K562 (cell line): ENCODE data around the gene SLC7A14. TPM values are rescaled to one million over a fixed set of nuclear protein-coding genes. Genes with fewer than 3 reads are reported as not detected.

Experiments used
- ATAC-seq: fragments of 200-7000 bp; cut with Tn5 transposase; 3 replicates; pipeline ENCODE4 v1.9.1; 2020; ENCODE audit warnings: moderate library complexity
- BruUV-seq: library from RNA; stranded (reverse); fragments of 400-500 nt; replicated peaks from 2 replicates; lab custom pipeline; 2021; lab: Mats Ljungman, UMichigan
- CTCF ChIA-PET: fragments of 300-600 bp; formaldehyde crosslinking; extraction: SDS; loops from one replicate; lab custom pipeline; 2021; ENCODE audit warnings: low intra/inter-chr PET ratio; lab: Yijun Ruan, JAX
- POLR2A ChIA-PET: fragments of 300-600, 350-650 bp; sonication (Branson Sonifier 250); formaldehyde crosslinking; extraction: SDS; loops from one replicate; lab custom pipeline; 2021; ENCODE audit warnings: antibody characterized with exemption, inconsistent platforms; lab: Yijun Ruan, JAX
- DNase-seq, 4 experiments: peaks; one replicate each; pipeline versions ENCODE4 v3.0.0 to v3.0.0-alpha.2; 2011 to 2018; ENCODE audit warnings: low spot score in 3 of 4, mixed read lengths in 3 of 4; ENCODE audit errors: extremely low read depth in 1 of 4
- FAIRE-seq: peaks from 2 replicates; lab custom pipeline; 2011; peaks lifted over from hg19 to GRCh38; lab: Jason Lieb, UNC
- H2AFZ ChIP-seq: 2 replicates; pipeline ENCODE4 v1.6.0; 2011; ENCODE audit warnings: low read depth, low read length, control low read depth, inconsistent platforms
- H3K27ac ChIP-seq: fragments of 200-600 bp; 3 replicates; pipeline ENCODE4 v1.8.0; 2011; ENCODE audit warnings: low read depth, mild to moderate bottlenecking, control low read depth, inconsistent platforms, low read length, moderate library complexity, mixed read lengths; ENCODE audit errors: extremely low read depth
- H3K27me3 ChIP-seq, 2 experiments: fragments of 300-600 bp in 1 of 2; 2 replicates in 1 of 2; 3 replicates in 1 of 2; pipeline versions ENCODE4 v1.6.0 to v1.8.0; 2011; ENCODE audit warnings: inconsistent platforms in 2 of 2, low read length in 2 of 2, mild to moderate bottlenecking in 1 of 2, mixed read lengths in 1 of 2, moderate library complexity in 1 of 2; ENCODE audit not compliant: control insufficient read depth in 2 of 2, insufficient read depth in 2 of 2
- H3K36me3 ChIP-seq: fragments of 300-600 bp; 3 replicates; pipeline ENCODE4 v1.8.0; 2011; ENCODE audit warnings: mild to moderate bottlenecking, low read length, inconsistent platforms; ENCODE audit not compliant: control insufficient read depth, insufficient read depth
- H3K4me1 ChIP-seq, 2 experiments: fragments of 200-600 bp in 1 of 2; replicated peaks in 1 of 2; 2 replicates in 1 of 2; 3 replicates in 1 of 2; pipeline versions ENCODE4 v1.5.1 to v1.8.0; 2011; ENCODE audit warnings: inconsistent platforms in 2 of 2, low read length in 2 of 2, mild to moderate bottlenecking in 1 of 2, mixed read lengths in 1 of 2, moderate library complexity in 1 of 2; ENCODE audit not compliant: control insufficient read depth in 2 of 2, insufficient read depth in 2 of 2
- H3K4me2 ChIP-seq: 2 replicates; pipeline ENCODE4 v1.6.1; 2011; ENCODE audit warnings: low read length, control low read depth, inconsistent platforms, mixed read lengths; ENCODE audit not compliant: insufficient read depth
- H3K4me3 ChIP-seq: fragments of 200-600 bp; sonication (generic), shearing (Covaris generic); 2 replicates; pipeline ENCODE4 v1.5.1; 2016; ENCODE audit warnings: control low read depth, inconsistent platforms
- H3K79me2 ChIP-seq: fragments of 200-600 bp; 3 replicates; pipeline ENCODE4 v1.8.0; 2011; ENCODE audit warnings: low read length, inconsistent platforms; ENCODE audit not compliant: control insufficient read depth, insufficient read depth
- H3K9ac ChIP-seq, 2 experiments: 2 replicates each; pipeline versions ENCODE4 v1.6.0 to v1.6.1; 2011; ENCODE audit warnings: low read depth in 2 of 2, low read length in 2 of 2, control low read depth in 1 of 2, inconsistent platforms in 1 of 2, mild to moderate bottlenecking in 1 of 2, mixed read lengths in 1 of 2; ENCODE audit not compliant: insufficient read depth in 1 of 2
- H3K9me1 ChIP-seq: one replicate; pipeline ENCODE4 v1.6.0; 2011; ENCODE audit warnings: inconsistent platforms, mild to moderate bottlenecking, low read length, moderate library complexity; ENCODE audit not compliant: control insufficient read depth, insufficient read depth
- H3K9me3 ChIP-seq: replicated peaks from 2 replicates; pipeline ENCODE4 v1.5.1; 2011; ENCODE audit warnings: low read depth, low read length, inconsistent platforms; ENCODE audit not compliant: control insufficient read depth, insufficient read depth
- H4K20me1 ChIP-seq: replicated peaks from 2 replicates; pipeline ENCODE4 v1.6.1; 2011; ENCODE audit warnings: low read length, inconsistent platforms, mixed read lengths; ENCODE audit not compliant: control insufficient read depth, insufficient read depth
- ATF1 ChIP-seq, 2 experiments: fragments of 450-650 bp in 1 of 2; IDR thresholded peaks; 2 replicates each; pipeline ENCODE4 v1.6.1; 2016; ENCODE audit warnings: missing compliant biosample characterization in 1 of 2, missing genetic modification characterization in 1 of 2
- CBX1 ChIP-seq: sonication (generic); IDR thresholded peaks from 2 replicates; pipeline ENCODE4 v1.6.1; 2016; ENCODE audit warnings: antibody characterized with exemption, low read depth, mild to moderate bottlenecking
- CHD4 ChIP-seq: fragments of 200-600 bp; sonication (generic); IDR thresholded peaks from 3 replicates; pipeline ENCODE4 v1.6.1; 2012; ENCODE audit warnings: low read depth, mild to moderate bottlenecking, mixed read lengths, low read length, inconsistent platforms; ENCODE audit not compliant: insufficient read depth, insufficient replicate concordance, poor library complexity, severe bottlenecking
- ETV5 ChIP-seq: sonication (generic); formaldehyde crosslinking; IDR thresholded peaks from 2 replicates; pipeline ENCODE4 v1.4.0; 2020; ENCODE audit warnings: low read depth, mild to moderate bottlenecking, missing genetic modification reagents
- EZH2 ChIP-seq: IDR thresholded peaks from 2 replicates; pipeline ENCODE4 v1.6.1; 2012; ENCODE audit warnings: low read depth, mild to moderate bottlenecking, inconsistent platforms, low read length, borderline replicate concordance
- GABPA ChIP-seq: fragments of 200-800 bp; sonication (Bioruptor generic); conservative IDR thresholded peaks from 2 replicates; pipeline ENCODE4 v1.6.1; 2016; ENCODE audit warnings: low read depth, missing genetic modification characterization, missing compliant biosample characterization
- GATAD2A ChIP-seq: fragments of 450-650 bp; IDR thresholded peaks from 2 replicates; pipeline ENCODE4 v1.6.1; 2017
- HDAC8 ChIP-seq: fragments of 450-650 bp; IDR thresholded peaks from 2 replicates; pipeline ENCODE4 v1.6.1; 2016; ENCODE audit warnings: mild to moderate bottlenecking, missing genetic modification characterization, moderate library complexity, missing compliant biosample characterization
- HNRNPLL ChIP-seq: fragments of 200-400 bp; formaldehyde crosslinking; IDR thresholded peaks from 2 replicates; pipeline ENCODE4 v1.6.1; 2017; ENCODE audit warnings: low read length, low read depth, mild to moderate bottlenecking; ENCODE audit not compliant: poor library complexity, severe bottlenecking
- KLF13 ChIP-seq: fragments of 450-650 bp; IDR thresholded peaks from 2 replicates; pipeline ENCODE4 v1.6.1; 2016; ENCODE audit warnings: missing genetic modification characterization, low read depth, mild to moderate bottlenecking, missing compliant biosample characterization, moderate library complexity, borderline replicate concordance
- KLF16 ChIP-seq: IDR thresholded peaks from 2 replicates; pipeline ENCODE4 v1.6.1; 2016; ENCODE audit warnings: antibody characterized with exemption
- MCM3 ChIP-seq: fragments of 450-650 bp; IDR thresholded peaks from 2 replicates; pipeline ENCODE4 v1.6.1; 2016
- MCM5 ChIP-seq: fragments of 450-650 bp; IDR thresholded peaks from 2 replicates; pipeline ENCODE4 v1.6.1; 2016; ENCODE audit warnings: low read depth
- NCOR1 ChIP-seq: fragments of 450-650 bp; IDR thresholded peaks from 2 replicates; pipeline ENCODE4 v1.6.1; 2016; ENCODE audit warnings: mild to moderate bottlenecking, moderate library complexity
- NR2C1 ChIP-seq, 2 experiments: fragments of 450-650 bp; IDR thresholded peaks; 2 replicates each; pipeline ENCODE4 v1.6.1; 2017; ENCODE audit warnings: mild to moderate bottlenecking in 2 of 2, antibody characterized with exemption in 1 of 2, inconsistent platforms in 1 of 2, missing compliant biosample characterization in 1 of 2, missing genetic modification characterization in 1 of 2
- SAFB2 ChIP-seq: fragments of 200-400 bp; formaldehyde crosslinking; IDR thresholded peaks from 2 replicates; pipeline ENCODE4 v1.6.1; 2018; ENCODE audit warnings: borderline replicate concordance, low read length, low read depth, moderate library complexity; ENCODE audit not compliant: severe bottlenecking
- SRSF7 ChIP-seq: fragments of 200-400 bp; formaldehyde crosslinking; optimal IDR thresholded peaks from 2 replicates; pipeline ENCODE3; 2017; ENCODE audit warnings: mild to moderate bottlenecking, low read depth, low read length
- U2AF2 ChIP-seq: fragments of 200-400 bp; formaldehyde crosslinking; optimal IDR thresholded peaks from 2 replicates; pipeline ENCODE3; 2017; ENCODE audit warnings: low read depth, mild to moderate bottlenecking, low read length
- WGBS: fragments of 100-300 bp; shearing (Covaris generic); methylation state at CpG from one replicate; pipeline ENCODE4 v1.1.6; 2016; ENCODE audit warnings: low coverage, mixed read lengths; ENCODE audit not compliant: insufficient coverage; ENCODE audit errors: missing lambda C conversion rate; 5-methylcytosine and 5-hydroxymethylcytosine counted together
- in situ Hi-C: fragments of 300-500 bp; cut with MboI; formaldehyde crosslinking; loops from 4 replicates; pipeline ENCODE4 v1.15.0; 2018; ENCODE audit warnings: inconsistent platforms, mixed read lengths
- intact Hi-C: fragments of 100-400 bp; cut with micrococcal nuclease; formaldehyde crosslinking; loops from 2 replicates; pipeline ENCODE4 v1.14.2; 2022
- polyA plus RNA-seq, 8 experiments: library from polyadenylated mRNA; depleted of rRNA in 4 of 8; stranded (reverse) in 5 of 8; unstranded in 3 of 8; fragments of >200 nt; fragmentation: Nextera tagmentation in 2 of 8; fragmentation: Illumina TruSeq in 1 of 8; extraction: Ambion mirVana in 2 of 8; extraction: Trizol in 1 of 8; gene quantifications; 2 replicates each; pipeline versions ENCODE4 v1.2.1 to v1.2.3, GENCODE V29; 2011 to 2014; ENCODE audit warnings: inconsistent platforms in 1 of 8, missing spikeins in 1 of 8
- total RNA-seq, 7 experiments: library from RNA; depleted of rRNA in 6 of 7; stranded (reverse); fragments of >200 nt in 6 of 7; fragmentation: Illumina TruSeq in 2 of 7; extraction: Trizol in 2 of 7; gene quantifications; 2 replicates each; pipeline versions ENCODE4 v1.2.1 to v1.2.3, GENCODE V29; 2011 to 2021; ENCODE audit warnings: low replicate concordance in 1 of 7
- TF ChIP-seq, protein P1 (sequence below): fragments of 250-450 bp; sonication (Bioruptor Pico); IDR thresholded peaks from 2 replicates; pipeline ENCODE4 v1.8.0; 2021; ENCODE audit warnings: mild to moderate bottlenecking, moderate library complexity

SLC7A14 gene
- total and polyA plus RNA-seq, 9 of the 15 experiments (the other 6 are each of a cell fraction or from before 2014, with no cell fraction given): not detected

DNA sequence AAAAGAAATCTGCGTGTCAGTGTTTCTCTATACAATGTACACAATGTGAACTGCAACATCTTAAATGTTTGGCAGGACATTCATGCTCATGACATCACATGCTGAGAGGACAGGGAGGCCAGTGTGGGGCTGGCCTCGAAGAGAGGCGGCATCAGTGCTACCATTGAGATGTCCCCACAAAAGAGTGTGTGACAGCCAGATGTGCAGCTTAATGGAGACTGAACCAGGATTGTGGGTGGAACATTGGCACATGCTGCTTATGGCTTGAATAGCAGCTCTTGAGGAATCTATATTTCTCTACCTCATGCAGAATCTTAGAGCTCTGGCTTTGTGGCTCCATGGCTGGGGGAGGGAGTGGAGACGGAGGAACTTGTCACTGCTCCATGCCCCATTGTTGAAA is 148.7 kb downstream of the SLC7A14 start:
- DNase-seq (no peak), FAIRE-seq (no peak), ATAC-seq (no peak)
- intact Hi-C loops: no loop called here
- H3K4me2 ChIP-seq: no peak overlapping the region
- no peaks in the 10 kb centered on the region for H3K9me3 ChIP-seq
- H3K79me2 ChIP-seq: no peaks in the 10 kb centered on the region
- 56% methylated on average over 4 of the region's 4 CpGs for WGBS
- no peaks in the 10 kb centered on the region for H4K20me1 ChIP-seq
- peak overlapping the region; percentile 78 for H2AFZ ChIP-seq
- in situ Hi-C loops: no loop called here
- H3K4me3 ChIP-seq: no peak overlapping the region
- peaks cover 0 to 5% of the 10 kb centered on the region in 2 experiments; a peak in 2 of 5 replicates for H3K27me3 ChIP-seq
- no peak for TF ChIP-seq KLF16
- no peak for TF ChIP-seq CHD4
- TF ChIP-seq NR2C1 (IDR thresholded peaks at IDR 0.05): no peak
- TF ChIP-seq NR2C1 (tag; IDR thresholded peaks at IDR 0.05): no peak
- TF ChIP-seq, protein P1, sequence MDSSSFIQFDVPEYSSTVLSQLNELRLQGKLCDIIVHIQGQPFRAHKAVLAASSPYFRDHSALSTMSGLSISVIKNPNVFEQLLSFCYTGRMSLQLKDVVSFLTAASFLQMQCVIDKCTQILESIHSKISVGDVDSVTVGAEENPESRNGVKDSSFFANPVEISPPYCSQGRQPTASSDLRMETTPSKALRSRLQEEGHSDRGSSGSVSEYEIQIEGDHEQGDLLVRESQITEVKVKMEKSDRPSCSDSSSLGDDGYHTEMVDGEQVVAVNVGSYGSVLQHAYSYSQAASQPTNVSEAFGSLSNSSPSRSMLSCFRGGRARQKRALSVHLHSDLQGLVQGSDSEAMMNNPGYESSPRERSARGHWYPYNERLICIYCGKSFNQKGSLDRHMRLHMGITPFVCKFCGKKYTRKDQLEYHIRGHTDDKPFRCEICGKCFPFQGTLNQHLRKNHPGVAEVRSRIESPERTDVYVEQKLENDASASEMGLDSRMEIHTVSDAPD (CRISPR knock-in tag): no peak
- no peak for TF ChIP-seq SAFB2
- no peak for TF ChIP-seq HNRNPLL
- TF ChIP-seq MCM5: no peak
- no peak for TF ChIP-seq SRSF7
- no peak for TF ChIP-seq GATAD2A
- no peak for TF ChIP-seq U2AF2
- TF ChIP-seq MCM3: no peak
- no peak for TF ChIP-seq HDAC8 (tag)
- no peak for TF ChIP-seq EZH2
- TF ChIP-seq NCOR1: no peak
- TF ChIP-seq ATF1 (CRISPR knock-in tag; IDR thresholded peaks at IDR 0.05): no peak
- TF ChIP-seq ATF1 (tag; IDR thresholded peaks at IDR 0.05): no peak
- TF ChIP-seq CBX1: no peak
- no peak for TF ChIP-seq KLF13
- TF ChIP-seq GABPA (tag): no peak
- no peak for TF ChIP-seq ETV5 (CRISPR knock-in tag)
- H3K9me1 ChIP-seq: no peaks in the 10 kb centered on the region
- H3K4me1 ChIP-seq: peaks cover 3 to 6% of the 10 kb centered on the region in 2 experiments; a peak in 2 of 5 replicates
- no peaks in the 10 kb centered on the region for H3K36me3 ChIP-seq
- H3K9ac ChIP-seq: no peak overlapping the region
- POLR2A ChIA-PET: interaction anchor here (1.7 kb wide), 1 partner anchor 8 kb away, joined by 5 read pairs; no protein-coding TSS in a partner anchor
- no TSS peak for BruUV-seq
- CTCF ChIA-PET: no interaction called here
- no peak overlapping the region for H3K27ac ChIP-seq
